GM23338 (cell line): ENCODE results near the gene SAFB.

Experiments
- EZH2 ChIP-seq: fragments of 200-600 bp; sonication (generic); IDR thresholded peaks from one replicate; pipeline ENCODE4 v1.8.0; 2017; ENCODE audit warnings: antibody characterized with exemption, mild to moderate bottlenecking, low read depth; ENCODE audit not compliant: unreplicated experiment
- EZH2phosphoT487 ChIP-seq: fragments of 200-600 bp; sonication (generic); IDR thresholded peaks from one replicate; pipeline ENCODE4 v1.8.1; 2018; ENCODE audit warnings: antibody characterized with exemption; ENCODE audit not compliant: unreplicated experiment
- JUNB ChIP-seq: IDR thresholded peaks from one replicate; pipeline ENCODE4 v1.6.1; 2016; ENCODE audit warnings: antibody characterized with exemption; ENCODE audit not compliant: unreplicated experiment
- POLR2AphosphoS5 ChIP-seq: IDR thresholded peaks from 2 replicates; pipeline ENCODE4 v1.6.1; 2016; ENCODE audit warnings: antibody characterized with exemption, low read depth
- STAT1 ChIP-seq: IDR thresholded peaks from one replicate; pipeline ENCODE4 v1.6.1; 2016; ENCODE audit warnings: antibody characterized with exemption; ENCODE audit not compliant: unreplicated experiment
- ZNF114 ChIP-seq: fragments of 250-450 bp; sonication (Bioruptor Pico); IDR thresholded peaks from 2 replicates; pipeline ENCODE4 v1.5.0; 2020; ENCODE audit warnings: mild to moderate bottlenecking, moderate library complexity
- TF ChIP-seq, protein P1 (sequence below), 2 experiments: fragments of 200-600 bp in 1 of 2; sonication (generic) in 1 of 2; conservative IDR thresholded peaks; 2 replicates each; pipeline versions ENCODE4 v1.5.1 to v1.6.1; 2016 to 2017; ENCODE audit warnings: antibody characterized with exemption in 2 of 2, low read depth in 2 of 2, mild to moderate bottlenecking in 2 of 2, moderate library complexity in 1 of 2
- TF ChIP-seq, protein P2 (sequence below): IDR thresholded peaks from one replicate; pipeline ENCODE4 v1.6.1; 2018; ENCODE audit warnings: antibody characterized with exemption; ENCODE audit not compliant: unreplicated experiment
- TF ChIP-seq, protein P3 (sequence below): IDR thresholded peaks from 2 replicates; pipeline ENCODE4 v1.6.1; 2016; ENCODE audit warnings: antibody characterized with exemption

DNA sequence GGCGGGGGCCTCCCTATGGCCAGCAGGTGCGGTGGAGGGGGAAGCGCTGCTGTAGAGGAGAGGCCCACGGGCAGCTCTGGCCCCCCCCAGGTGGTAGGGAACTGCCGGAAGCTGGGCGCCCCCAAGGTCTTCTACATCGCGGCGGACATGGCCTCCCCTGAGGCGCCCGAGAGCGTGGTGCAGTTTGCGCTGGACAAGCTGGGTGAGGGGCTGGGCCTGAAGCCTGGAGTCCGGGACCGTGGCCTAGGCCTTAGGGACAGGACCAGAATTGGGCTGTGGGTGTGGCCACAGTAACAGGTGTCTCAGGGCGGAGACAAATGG lies 63.4 kb downstream of the SAFB start:
- TF ChIP-seq EZH2phosphoT487 (no peak), EZH2 (no peak), POLR2AphosphoS5 (no peak), JUNB (no peak), ZNF114 (CRISPR knock-in tag) (no peak), STAT1 (no peak)
- TF ChIP-seq, protein P1, sequence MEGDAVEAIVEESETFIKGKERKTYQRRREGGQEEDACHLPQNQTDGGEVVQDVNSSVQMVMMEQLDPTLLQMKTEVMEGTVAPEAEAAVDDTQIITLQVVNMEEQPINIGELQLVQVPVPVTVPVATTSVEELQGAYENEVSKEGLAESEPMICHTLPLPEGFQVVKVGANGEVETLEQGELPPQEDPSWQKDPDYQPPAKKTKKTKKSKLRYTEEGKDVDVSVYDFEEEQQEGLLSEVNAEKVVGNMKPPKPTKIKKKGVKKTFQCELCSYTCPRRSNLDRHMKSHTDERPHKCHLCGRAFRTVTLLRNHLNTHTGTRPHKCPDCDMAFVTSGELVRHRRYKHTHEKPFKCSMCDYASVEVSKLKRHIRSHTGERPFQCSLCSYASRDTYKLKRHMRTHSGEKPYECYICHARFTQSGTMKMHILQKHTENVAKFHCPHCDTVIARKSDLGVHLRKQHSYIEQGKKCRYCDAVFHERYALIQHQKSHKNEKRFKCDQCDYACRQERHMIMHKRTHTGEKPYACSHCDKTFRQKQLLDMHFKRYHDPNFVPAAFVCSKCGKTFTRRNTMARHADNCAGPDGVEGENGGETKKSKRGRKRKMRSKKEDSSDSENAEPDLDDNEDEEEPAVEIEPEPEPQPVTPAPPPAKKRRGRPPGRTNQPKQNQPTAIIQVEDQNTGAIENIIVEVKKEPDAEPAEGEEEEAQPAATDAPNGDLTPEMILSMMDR (conservative IDR thresholded peaks at IDR 0.05; ENCODE audit: low read depth in 2 of 2): no peak
- TF ChIP-seq, protein P2, sequence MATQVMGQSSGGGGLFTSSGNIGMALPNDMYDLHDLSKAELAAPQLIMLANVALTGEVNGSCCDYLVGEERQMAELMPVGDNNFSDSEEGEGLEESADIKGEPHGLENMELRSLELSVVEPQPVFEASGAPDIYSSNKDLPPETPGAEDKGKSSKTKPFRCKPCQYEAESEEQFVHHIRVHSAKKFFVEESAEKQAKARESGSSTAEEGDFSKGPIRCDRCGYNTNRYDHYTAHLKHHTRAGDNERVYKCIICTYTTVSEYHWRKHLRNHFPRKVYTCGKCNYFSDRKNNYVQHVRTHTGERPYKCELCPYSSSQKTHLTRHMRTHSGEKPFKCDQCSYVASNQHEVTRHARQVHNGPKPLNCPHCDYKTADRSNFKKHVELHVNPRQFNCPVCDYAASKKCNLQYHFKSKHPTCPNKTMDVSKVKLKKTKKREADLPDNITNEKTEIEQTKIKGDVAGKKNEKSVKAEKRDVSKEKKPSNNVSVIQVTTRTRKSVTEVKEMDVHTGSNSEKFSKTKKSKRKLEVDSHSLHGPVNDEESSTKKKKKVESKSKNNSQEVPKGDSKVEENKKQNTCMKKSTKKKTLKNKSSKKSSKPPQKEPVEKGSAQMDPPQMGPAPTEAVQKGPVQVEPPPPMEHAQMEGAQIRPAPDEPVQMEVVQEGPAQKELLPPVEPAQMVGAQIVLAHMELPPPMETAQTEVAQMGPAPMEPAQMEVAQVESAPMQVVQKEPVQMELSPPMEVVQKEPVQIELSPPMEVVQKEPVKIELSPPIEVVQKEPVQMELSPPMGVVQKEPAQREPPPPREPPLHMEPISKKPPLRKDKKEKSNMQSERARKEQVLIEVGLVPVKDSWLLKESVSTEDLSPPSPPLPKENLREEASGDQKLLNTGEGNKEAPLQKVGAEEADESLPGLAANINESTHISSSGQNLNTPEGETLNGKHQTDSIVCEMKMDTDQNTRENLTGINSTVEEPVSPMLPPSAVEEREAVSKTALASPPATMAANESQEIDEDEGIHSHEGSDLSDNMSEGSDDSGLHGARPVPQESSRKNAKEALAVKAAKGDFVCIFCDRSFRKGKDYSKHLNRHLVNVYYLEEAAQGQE: no peak
- TF ChIP-seq, protein P3, sequence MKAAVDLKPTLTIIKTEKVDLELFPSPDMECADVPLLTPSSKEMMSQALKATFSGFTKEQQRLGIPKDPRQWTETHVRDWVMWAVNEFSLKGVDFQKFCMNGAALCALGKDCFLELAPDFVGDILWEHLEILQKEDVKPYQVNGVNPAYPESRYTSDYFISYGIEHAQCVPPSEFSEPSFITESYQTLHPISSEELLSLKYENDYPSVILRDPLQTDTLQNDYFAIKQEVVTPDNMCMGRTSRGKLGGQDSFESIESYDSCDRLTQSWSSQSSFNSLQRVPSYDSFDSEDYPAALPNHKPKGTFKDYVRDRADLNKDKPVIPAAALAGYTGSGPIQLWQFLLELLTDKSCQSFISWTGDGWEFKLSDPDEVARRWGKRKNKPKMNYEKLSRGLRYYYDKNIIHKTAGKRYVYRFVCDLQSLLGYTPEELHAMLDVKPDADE: no peak
